Measurements from ENCODE around the gene CD44.

Gene CD44

GRCh38 chr11:35193767-35194166 is 54.8 kb downstream of the CD44 start:
- H3K9me3 ChIP-seq (ENCODE audit: severe bottlenecking): no peaks in the 10 kb centered on the region
- no peak for ATAC-seq (ENCODE audit: low read depth)
- TF ChIP-seq CTCF (IDR thresholded peaks at IDR 0.05; ENCODE audit: poor library complexity, severe bottlenecking): no peak
- peaks cover 100% of the 10 kb centered on the region for H3K36me3 ChIP-seq (ENCODE audit: low read depth)
- no peak overlapping the region for H3K27ac ChIP-seq (ENCODE audit: poor library complexity, severe bottlenecking)
- DNase-seq (ENCODE audit: low spot score): no peak
- no peak overlapping the region for H3K4me3 ChIP-seq (ENCODE audit: severe bottlenecking)
- H3K27me3 ChIP-seq (ENCODE audit: insufficient read depth, poor library complexity, severe bottlenecking): no peaks in the 10 kb centered on the region
- no peaks in the 10 kb centered on the region for H3K4me1 ChIP-seq (ENCODE audit: insufficient read depth, poor library complexity, severe bottlenecking)

- Histone ChIP-seq H3K27me3 (ENCODE audit: insufficient read depth, poor library complexity, severe bottlenecking) (no peaks in the 10 kb centered on the region), H3K4me1 (ENCODE audit: insufficient read depth, poor library complexity, severe bottlenecking) (no peaks in the 10 kb centered on the region), H3K9me3 (ENCODE audit: severe bottlenecking) (no peaks in the 10 kb centered on the region), H3K27ac (ENCODE audit: poor library complexity, severe bottlenecking) (no peak overlapping the region), H3K36me3 (ENCODE audit: low read depth) (peaks cover 99% of the 10 kb centered on the region), H3K4me3 (ENCODE audit: severe bottlenecking) (no peak overlapping the region)
- DNase-seq (ENCODE audit: low spot score) (no peak), ATAC-seq (ENCODE audit: low read depth) (no peak)
- no peak for TF ChIP-seq CTCF (IDR thresholded peaks at IDR 0.05; ENCODE audit: poor library complexity, severe bottlenecking)
Measured at GRCh38 chr11:35197292-35197691, 58.3 kb downstream of the CD44 start.

GRCh38 chr11:35200811-35201341 is 61.9 kb downstream of the CD44 start:
- TF ChIP-seq CTCF (IDR thresholded peaks at IDR 0.05; ENCODE audit: poor library complexity, severe bottlenecking): no peak
- H3K4me3 ChIP-seq (ENCODE audit: severe bottlenecking): no peak overlapping the region
- ATAC-seq (ENCODE audit: low read depth) (no peak), DNase-seq (ENCODE audit: low spot score) (no peak)
- H3K27me3 ChIP-seq (ENCODE audit: insufficient read depth, poor library complexity, severe bottlenecking): no peaks in the 10 kb centered on the region
- H3K9me3 ChIP-seq (ENCODE audit: severe bottlenecking): no peaks in the 10 kb centered on the region
- no peak overlapping the region for H3K27ac ChIP-seq (ENCODE audit: poor library complexity, severe bottlenecking)
- H3K36me3 ChIP-seq (ENCODE audit: low read depth): peaks cover 99% of the 10 kb centered on the region
- H3K4me1 ChIP-seq (ENCODE audit: insufficient read depth, poor library complexity, severe bottlenecking): no peaks in the 10 kb centered on the region

GRCh38 chr11:35204614-35205013 is 65.6 kb downstream of the CD44 start:
- no peak for ATAC-seq (ENCODE audit: low read depth)
- Histone ChIP-seq H3K27me3 (ENCODE audit: insufficient read depth, poor library complexity, severe bottlenecking) (no peaks in the 10 kb centered on the region), H3K36me3 (ENCODE audit: low read depth) (peaks cover 94% of the 10 kb centered on the region), H3K9me3 (ENCODE audit: severe bottlenecking) (no peaks in the 10 kb centered on the region), H3K4me3 (ENCODE audit: severe bottlenecking) (no peak overlapping the region), H3K27ac (ENCODE audit: poor library complexity, severe bottlenecking) (no peak overlapping the region), H3K4me1 (ENCODE audit: insufficient read depth, poor library complexity, severe bottlenecking) (no peaks in the 10 kb centered on the region)
- no peak for DNase-seq (ENCODE audit: low spot score)
- no peak for TF ChIP-seq CTCF (IDR thresholded peaks at IDR 0.05; ENCODE audit: poor library complexity, severe bottlenecking)

- H3K4me1 ChIP-seq (ENCODE audit: insufficient read depth, poor library complexity, severe bottlenecking): peaks cover 3% of the 10 kb centered on the region
- no peak; the same call in 2 of the 3 replicates for ATAC-seq (ENCODE audit: low read depth)
- TF ChIP-seq CTCF (IDR thresholded peaks at IDR 0.05; ENCODE audit: poor library complexity, severe bottlenecking): no peak
- H3K36me3 ChIP-seq (ENCODE audit: low read depth): peaks cover 95% of the 10 kb centered on the region
- no peaks in the 10 kb centered on the region for H3K27me3 ChIP-seq (ENCODE audit: insufficient read depth, poor library complexity, severe bottlenecking)
- H3K4me3 ChIP-seq (ENCODE audit: severe bottlenecking): no peak overlapping the region
- DNase-seq (ENCODE audit: low spot score): no peak
- H3K9me3 ChIP-seq (ENCODE audit: severe bottlenecking): no peaks in the 10 kb centered on the region
- no peak overlapping the region for H3K27ac ChIP-seq (ENCODE audit: poor library complexity, severe bottlenecking)
Measured at GRCh38 chr11:35206616-35207015, 67.6 kb downstream of the CD44 start.

Measured in RWPE2 (cell line).